Natural killer cell (primary cell): ENCODE measurements around the gene DLK2. TPM values are rescaled to one million over a fixed set of nuclear protein-coding genes. Genes with fewer than 3 reads are reported as not detected.

Experiments
- ATAC-seq, 3 donors: fragments of 150-1000 bp in 2 of 3; fragments of 200-7000 bp in 1 of 3; cut with Tn5 transposase; 1 replicate in 1 of 3; 2 replicates in 2 of 3; pipeline ENCODE4 v1.10.0; 2021; ENCODE audit warnings: mild to moderate bottlenecking in 2 of 3, moderate library complexity in 2 of 3
- DNase-seq, 2 donors: peaks; one replicate each; pipeline versions ENCODE4 v3.0.0 to v3.0.0-alpha.2; 2013 to 2021; ENCODE audit warnings: mixed read lengths in 1 of 2
- H3K27ac ChIP-seq: one replicate; pipeline ENCODE4 v1.5.1; 2013; ENCODE audit warnings: mild to moderate bottlenecking, low read length
- H3K27me3 ChIP-seq: one replicate; pipeline ENCODE4 v1.6.1; 2013; ENCODE audit warnings: low read length; ENCODE audit not compliant: control insufficient read depth, insufficient read depth
- H3K36me3 ChIP-seq: one replicate; pipeline ENCODE4 v1.6.1; 2013; ENCODE audit warnings: low read length; ENCODE audit not compliant: control insufficient read depth, insufficient read depth
- H3K4me1 ChIP-seq: one replicate; pipeline ENCODE4 v1.6.1; 2013; ENCODE audit warnings: low read length; ENCODE audit not compliant: control insufficient read depth, insufficient read depth
- H3K4me3 ChIP-seq: one replicate; pipeline ENCODE4 v1.5.1; 2013; ENCODE audit warnings: low read length
- H3K9me3 ChIP-seq: one replicate; pipeline ENCODE4 v1.6.1; 2013; ENCODE audit warnings: low read length; ENCODE audit not compliant: control insufficient read depth, insufficient read depth
- H3K27ac Mint-ChIP-seq, 2 donors: one replicate each; pipeline ENCODE4 v1.8.0; 2022; ENCODE audit warnings: mild to moderate bottlenecking in 2 of 2, mixed read lengths in 2 of 2, moderate library complexity in 1 of 2
- H3K27me3 Mint-ChIP-seq, 2 donors: one replicate each; pipeline ENCODE4 v1.8.0; 2022; ENCODE audit warnings: low read depth in 2 of 2, mixed read lengths in 2 of 2
- H3K36me3 Mint-ChIP-seq: one replicate; pipeline ENCODE4 v1.8.0; 2022; ENCODE audit warnings: mixed read lengths
- H3K4me1 Mint-ChIP-seq, 2 donors: one replicate each; pipeline ENCODE4 v1.8.0; 2022; ENCODE audit warnings: mixed read lengths in 2 of 2
- H3K4me3 Mint-ChIP-seq: one replicate; pipeline ENCODE4 v1.8.0; 2022; ENCODE audit warnings: mild to moderate bottlenecking, moderate library complexity, mixed read lengths
- H3K9me3 Mint-ChIP-seq, 2 donors: one replicate each; pipeline ENCODE4 v1.8.0; 2022; ENCODE audit warnings: mixed read lengths in 2 of 2
- WGBS: methylation state at CpG from one replicate; pipeline ENCODE4 v1.1.7; 2013; ENCODE audit warnings: missing lambda C conversion rate; ENCODE audit not compliant: insufficient coverage; 5-methylcytosine and 5-hydroxymethylcytosine counted together
- intact Hi-C: fragments of 100-400 bp; cut with micrococcal nuclease; formaldehyde crosslinking; loops from one replicate; pipeline ENCODE4 v1.14.2; 2022
- total RNA-seq, 4 donors: library from RNA; stranded (reverse); fragments of 120-200 nt in 1 of 4; gene quantifications; one replicate each; pipeline versions ENCODE4 v1.2.3 to v1.2.4, GENCODE V29; 2013 to 2022
- TF ChIP-seq, protein P1 (sequence below): fragments of 200-600 bp; IDR thresholded peaks from one replicate; pipeline ENCODE4 v1.8.0; 2022; ENCODE audit warnings: antibody characterized with exemption

Gene DLK2
- total RNA-seq, 3 donors from 2014 or later (not counting 1 experiment from before 2014, with no cell fraction given): not detected

DNA sequence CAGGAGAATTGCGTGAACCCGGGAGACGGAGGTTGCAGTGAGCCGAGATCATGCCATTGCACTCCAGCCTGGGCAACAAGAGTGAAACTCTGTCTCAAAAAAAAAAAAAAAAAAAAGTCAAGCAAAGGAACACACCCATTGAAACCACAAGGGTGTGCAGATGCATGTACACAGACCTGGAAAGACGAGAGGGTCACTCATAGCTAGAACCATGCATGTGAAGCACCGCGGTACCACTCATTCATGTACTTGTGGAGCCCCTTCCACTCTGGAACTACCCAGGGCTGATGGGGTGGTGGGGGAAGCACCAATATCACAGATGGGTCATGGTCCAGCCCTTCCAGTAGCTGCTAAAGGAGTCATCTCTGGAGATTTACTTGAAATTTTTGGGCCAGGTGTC is 14.6 kb upstream of the DLK2 start:
- ATAC-seq (no peak), DNase-seq (no peak)
- TF ChIP-seq, protein P1, sequence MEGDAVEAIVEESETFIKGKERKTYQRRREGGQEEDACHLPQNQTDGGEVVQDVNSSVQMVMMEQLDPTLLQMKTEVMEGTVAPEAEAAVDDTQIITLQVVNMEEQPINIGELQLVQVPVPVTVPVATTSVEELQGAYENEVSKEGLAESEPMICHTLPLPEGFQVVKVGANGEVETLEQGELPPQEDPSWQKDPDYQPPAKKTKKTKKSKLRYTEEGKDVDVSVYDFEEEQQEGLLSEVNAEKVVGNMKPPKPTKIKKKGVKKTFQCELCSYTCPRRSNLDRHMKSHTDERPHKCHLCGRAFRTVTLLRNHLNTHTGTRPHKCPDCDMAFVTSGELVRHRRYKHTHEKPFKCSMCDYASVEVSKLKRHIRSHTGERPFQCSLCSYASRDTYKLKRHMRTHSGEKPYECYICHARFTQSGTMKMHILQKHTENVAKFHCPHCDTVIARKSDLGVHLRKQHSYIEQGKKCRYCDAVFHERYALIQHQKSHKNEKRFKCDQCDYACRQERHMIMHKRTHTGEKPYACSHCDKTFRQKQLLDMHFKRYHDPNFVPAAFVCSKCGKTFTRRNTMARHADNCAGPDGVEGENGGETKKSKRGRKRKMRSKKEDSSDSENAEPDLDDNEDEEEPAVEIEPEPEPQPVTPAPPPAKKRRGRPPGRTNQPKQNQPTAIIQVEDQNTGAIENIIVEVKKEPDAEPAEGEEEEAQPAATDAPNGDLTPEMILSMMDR: no peak
- 84% methylated on average over 7 of the region's 7 CpGs for WGBS
- Mint-ChIP-seq H3K4me3 (no peak overlapping the region), H3K36me3 (no peaks in the 10 kb centered on the region), H3K27me3 (peaks cover 7 to 14% of the 10 kb centered on the region in 2 donors), H3K27ac (no peak overlapping the region), H3K4me1 (no peaks in the 10 kb centered on the region), H3K9me3 (no peaks in the 10 kb centered on the region)
- intact Hi-C loops: no loop called here
- Histone ChIP-seq H3K27ac (no peak overlapping the region), H3K27me3 (peaks cover 3% of the 10 kb centered on the region), H3K36me3 (no peaks in the 10 kb centered on the region), H3K9me3 (no peaks in the 10 kb centered on the region), H3K4me1 (no peaks in the 10 kb centered on the region), H3K4me3 (no peak overlapping the region)

GRCh38 chr6:43468748-43469681 is 13.7 kb upstream of the DLK2 start:
- ATAC-seq: no peak
- no peaks in the 10 kb centered on the region for H3K4me1 Mint-ChIP-seq
- H3K36me3 Mint-ChIP-seq: no peaks in the 10 kb centered on the region
- Histone ChIP-seq H3K27ac (no peak overlapping the region), H3K4me1 (no peaks in the 10 kb centered on the region), H3K27me3 (peaks cover 3% of the 10 kb centered on the region), H3K9me3 (no peaks in the 10 kb centered on the region), H3K4me3 (no peak overlapping the region), H3K36me3 (no peaks in the 10 kb centered on the region)
- no peaks in the 10 kb centered on the region for H3K9me3 Mint-ChIP-seq
- TF ChIP-seq, protein P1: no peak
- H3K4me3 Mint-ChIP-seq: no peak overlapping the region
- peaks cover 7 to 19% of the 10 kb centered on the region in 2 donors for H3K27me3 Mint-ChIP-seq
- no peak for DNase-seq
- intact Hi-C loops: no loop called here
- 88% methylated on average over 12 of the region's 13 CpGs for WGBS
- no peak overlapping the region for H3K27ac Mint-ChIP-seq

- 80% methylated on average over 4 of the region's 4 CpGs for WGBS
- no peak overlapping the region for H3K27ac ChIP-seq
- no peaks in the 10 kb centered on the region for H3K36me3 ChIP-seq
- H3K27me3 ChIP-seq: peaks cover 6% of the 10 kb centered on the region
- H3K9me3 ChIP-seq: no peaks in the 10 kb centered on the region
- no peaks in the 10 kb centered on the region for H3K4me1 ChIP-seq
- no peak overlapping the region for H3K4me3 ChIP-seq
- TF ChIP-seq, protein P1: no peak
- intact Hi-C loops: no loop called here
- no peaks in the 10 kb centered on the region for H3K4me1 Mint-ChIP-seq
- no peaks in the 10 kb centered on the region for H3K9me3 Mint-ChIP-seq
- H3K36me3 Mint-ChIP-seq: no peaks in the 10 kb centered on the region
- DNase-seq (no peak), ATAC-seq (no peak)
- no peak overlapping the region for H3K4me3 Mint-ChIP-seq
- H3K27me3 Mint-ChIP-seq: peaks cover 7 to 21% of the 10 kb centered on the region in 2 donors
- H3K27ac Mint-ChIP-seq: no peak overlapping the region
Measured at GRCh38 chr6:43468240-43468639, 12.9 kb upstream of the DLK2 start.
